ENCODE results near the gene RPS6KB2.

RPS6KB2 gene

GRCh38 chr11:67456068-67456705 is 27.9 kb downstream of the RPS6KB2 start:
- Histone ChIP-seq H3K9ac (ENCODE audit: low read length) (no peak overlapping the region), H3K27me3 (replicated peaks; ENCODE audit: insufficient read depth, low read length) (no peaks in the 10 kb centered on the region), H3F3A (ENCODE audit: insufficient read depth, low read length) (peaks cover 7% of the 10 kb centered on the region), H3K9me3 (replicated peaks; ENCODE audit: insufficient read depth, low read length) (no peaks in the 10 kb centered on the region), H3K79me2 (ENCODE audit: low read length) (no peaks in the 10 kb centered on the region), H3K4me3 (ENCODE audit: low read length) (no peak overlapping the region), H2AFZ (ENCODE audit: low read length) (no peak overlapping the region), H4K20me1 (ENCODE audit: insufficient read depth, low read length) (no peaks in the 10 kb centered on the region), H3K36me3 (replicated peaks; ENCODE audit: insufficient read depth, low read length) (no peaks in the 10 kb centered on the region), H3K4me2 (ENCODE audit: low read depth, low read length) (no peak overlapping the region), H3K9me2 (replicated peaks; ENCODE audit: insufficient read depth, low read length) (no peaks in the 10 kb centered on the region), H3K27ac (ENCODE audit: low read length) (no peak overlapping the region), H3K4me1 (ENCODE audit: low read length) (0 out of 2 replicates have a peak, but pooled peaks cover 5% of the 10 kb centered on the region)
- no peak for TF ChIP-seq EZH2phosphoT487 (IDR thresholded peaks at IDR 0.05; ENCODE audit: low read length)
- TF ChIP-seq EZH2 (optimal IDR thresholded peaks at IDR 0.05; ENCODE audit: low read depth, low read length): no peak
- no peak for TF ChIP-seq CTCF (IDR thresholded peaks at IDR 0.05; ENCODE audit: low read length)
- no peak for DNase-seq

- H3F3A ChIP-seq (ENCODE audit: insufficient read depth, low read length): peaks cover 9% of the 10 kb centered on the region
- no peaks in the 10 kb centered on the region for H3K27me3 ChIP-seq (replicated peaks; ENCODE audit: insufficient read depth, low read length)
- H3K9ac ChIP-seq (ENCODE audit: low read length): no peak overlapping the region
- no peaks in the 10 kb centered on the region for H3K9me3 ChIP-seq (replicated peaks; ENCODE audit: insufficient read depth, low read length)
- 0 out of 2 replicates have a peak, but pooled peaks cover 5% of the 10 kb centered on the region for H3K4me1 ChIP-seq (ENCODE audit: low read length)
- H4K20me1 ChIP-seq (ENCODE audit: insufficient read depth, low read length): no peaks in the 10 kb centered on the region
- no peaks in the 10 kb centered on the region for H3K9me2 ChIP-seq (replicated peaks; ENCODE audit: insufficient read depth, low read length)
- no peak overlapping the region for H3K27ac ChIP-seq (ENCODE audit: low read length)
- H2AFZ ChIP-seq (ENCODE audit: low read length): no peak overlapping the region
- H3K36me3 ChIP-seq (replicated peaks; ENCODE audit: insufficient read depth, low read length): no peaks in the 10 kb centered on the region
- no peak for DNase-seq
- no peaks in the 10 kb centered on the region for H3K79me2 ChIP-seq (ENCODE audit: low read length)
- no peak overlapping the region for H3K4me2 ChIP-seq (ENCODE audit: low read depth, low read length)
- TF ChIP-seq EZH2 (optimal IDR thresholded peaks at IDR 0.05; ENCODE audit: low read depth, low read length) (no peak), EZH2phosphoT487 (IDR thresholded peaks at IDR 0.05; ENCODE audit: low read length) (no peak), CTCF (IDR thresholded peaks at IDR 0.05; ENCODE audit: low read length) (no peak)
- no peak overlapping the region for H3K4me3 ChIP-seq (ENCODE audit: low read length)
Observed at GRCh38 chr11:67457453-67457852, 29.2 kb downstream of the RPS6KB2 start.

GRCh38 chr11:67458266-67458665 is 30.0 kb downstream of the RPS6KB2 start:
- H3K4me3 ChIP-seq (ENCODE audit: low read length): no peak overlapping the region
- H3K36me3 ChIP-seq (replicated peaks; ENCODE audit: insufficient read depth, low read length): no peaks in the 10 kb centered on the region
- DNase-seq: no peak
- H3K4me2 ChIP-seq (ENCODE audit: low read depth, low read length): no peak overlapping the region
- H3K27me3 ChIP-seq (replicated peaks; ENCODE audit: insufficient read depth, low read length): no peaks in the 10 kb centered on the region
- peaks cover 9% of the 10 kb centered on the region for H3F3A ChIP-seq (ENCODE audit: insufficient read depth, low read length)
- H3K4me1 ChIP-seq (ENCODE audit: low read length): 0 out of 2 replicates have a peak, but pooled peaks cover 5% of the 10 kb centered on the region
- no peak overlapping the region for H3K27ac ChIP-seq (ENCODE audit: low read length)
- no peak overlapping the region for H3K9ac ChIP-seq (ENCODE audit: low read length)
- H2AFZ ChIP-seq (ENCODE audit: low read length): no peak overlapping the region
- H3K9me3 ChIP-seq (replicated peaks; ENCODE audit: insufficient read depth, low read length): no peaks in the 10 kb centered on the region
- TF ChIP-seq EZH2phosphoT487 (IDR thresholded peaks at IDR 0.05; ENCODE audit: low read length): no peak
- no peak for TF ChIP-seq CTCF (IDR thresholded peaks at IDR 0.05; ENCODE audit: low read length)
- no peak for TF ChIP-seq EZH2 (optimal IDR thresholded peaks at IDR 0.05; ENCODE audit: low read depth, low read length)
- H3K9me2 ChIP-seq (replicated peaks; ENCODE audit: insufficient read depth, low read length): no peaks in the 10 kb centered on the region
- H4K20me1 ChIP-seq (ENCODE audit: insufficient read depth, low read length): no peaks in the 10 kb centered on the region
- no peaks in the 10 kb centered on the region for H3K79me2 ChIP-seq (ENCODE audit: low read length)
